ENCODE data around the gene ABCC1.

- TF ChIP-seq CTCF (IDR thresholded peaks at IDR 0.05) (no peak), CREB1 (CRISPR knock-in tag; IDR thresholded peaks at IDR 0.05) (no peak), USF1 (CRISPR knock-in tag; IDR thresholded peaks at IDR 0.05) (no peak), SP1 (CRISPR knock-in tag; conservative IDR thresholded peaks at IDR 0.05) (no peak), USF2 (CRISPR knock-in tag; IDR thresholded peaks at IDR 0.05) (no peak), E2F1 (CRISPR knock-in tag; IDR thresholded peaks at IDR 0.05) (no peak), FOXP1 (CRISPR knock-in tag; IDR thresholded peaks at IDR 0.05; ENCODE audit: borderline replicate concordance) (no peak), GRHL2 (CRISPR knock-in tag; IDR thresholded peaks at IDR 0.05; ENCODE audit: insufficient replicate concordance, severe bottlenecking) (no peak), FOXJ3 (CRISPR knock-in tag; IDR thresholded peaks at IDR 0.05; ENCODE audit: borderline replicate concordance) (no peak), FOXK1 (CRISPR knock-in tag; IDR thresholded peaks at IDR 0.05) (no peak), GABPB1 (CRISPR knock-in tag; IDR thresholded peaks at IDR 0.05) (no peak), ATF2 (CRISPR knock-in tag; IDR thresholded peaks at IDR 0.05; ENCODE audit: borderline replicate concordance, low read depth) (no peak), RELA (CRISPR knock-in tag; IDR thresholded peaks at IDR 0.05; ENCODE audit: borderline replicate concordance) (no peak)
Measured at GRCh38 chr16:16080465-16081065, 131.1 kb downstream of the ABCC1 start.

Data from WTC11 (cell line).